GM21723 (cell line): ENCODE measurements around the gene DOK6.
A peak's percentile ranks its signal among the peaks of the same experiment; 100 is the strongest.
"Not testable (repeated sequence)": the region's sequence is repeated elsewhere in the genome, so short reads cannot be mapped to it uniquely, and the experiment has no call there.

ENCODE experiments used
- ATAC-seq: cut with Tn5 transposase; IDR thresholded peaks from one replicate; pipeline ENCODE4 v1.9.1; 2021; ENCODE audit warnings: mild to moderate bottlenecking, moderate library complexity; ENCODE audit not compliant: unreplicated experiment

DOK6 gene

GRCh38 chr18:69786427-69786826, 385.7 kb downstream of the DOK6 start:
- ATAC-seq: no peak

GRCh38 chr18:69787825-69788547, 387.3 kb downstream of the DOK6 start:
- ATAC-seq: no peak

DNA sequence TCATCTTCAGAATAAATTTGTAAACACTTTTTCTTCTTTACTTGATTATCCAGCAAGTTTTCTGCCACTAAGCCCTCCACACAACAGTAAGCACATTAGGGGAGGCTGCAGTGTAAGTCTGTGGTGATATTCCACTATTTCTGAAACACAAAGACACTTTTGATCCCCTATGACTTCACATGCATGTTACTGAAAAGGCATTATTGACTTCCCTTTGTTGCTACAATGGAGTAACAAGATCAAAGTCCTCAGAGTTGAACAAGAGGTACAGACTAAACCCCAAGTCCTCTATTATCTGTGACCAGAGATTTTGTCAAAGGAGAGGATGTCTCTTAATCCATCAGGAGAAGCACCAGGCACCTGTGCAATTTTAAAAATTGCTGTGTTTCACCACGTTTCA, 389.1 kb downstream of the DOK6 start:
- no peak for ATAC-seq

- ATAC-seq: no peak
Observed at GRCh38 chr18:69790649-69791048, 390.0 kb downstream of the DOK6 start.

- no peak for ATAC-seq
Observed at GRCh38 chr18:69795791-69796190, 395.1 kb downstream of the DOK6 start.

- ATAC-seq: no peak
Observed at GRCh38 chr18:69804776-69805501, 404.3 kb downstream of the DOK6 start.

DNA sequence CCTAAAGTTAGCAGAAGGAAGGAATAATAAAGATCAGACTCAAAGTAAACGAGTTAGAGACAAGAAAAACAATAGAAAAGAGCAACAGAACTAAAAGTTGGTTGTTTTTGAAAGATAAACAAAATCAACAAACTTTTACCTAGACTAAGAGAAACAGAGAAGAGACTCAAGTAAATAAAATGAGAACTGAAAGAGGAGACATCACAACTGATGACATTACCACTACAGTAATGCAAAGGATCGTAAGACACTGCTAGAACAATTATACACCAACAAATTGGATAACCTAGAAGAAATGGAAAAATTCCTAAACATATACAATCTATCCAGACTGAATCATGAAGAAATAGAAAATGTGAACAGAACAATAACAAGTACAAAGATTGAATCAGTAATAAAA, 407.7 kb downstream of the DOK6 start:
- peak; percentile 47 for ATAC-seq

GRCh38 chr18:69813559-69813958, 412.9 kb downstream of the DOK6 start:
- no peak for ATAC-seq

- ATAC-seq: no peak
Observed at GRCh38 chr18:69814861-69815385, 414.2 kb downstream of the DOK6 start.

GRCh38 chr18:69817335-69817940, 416.8 kb downstream of the DOK6 start:
- no peak for ATAC-seq

DNA sequence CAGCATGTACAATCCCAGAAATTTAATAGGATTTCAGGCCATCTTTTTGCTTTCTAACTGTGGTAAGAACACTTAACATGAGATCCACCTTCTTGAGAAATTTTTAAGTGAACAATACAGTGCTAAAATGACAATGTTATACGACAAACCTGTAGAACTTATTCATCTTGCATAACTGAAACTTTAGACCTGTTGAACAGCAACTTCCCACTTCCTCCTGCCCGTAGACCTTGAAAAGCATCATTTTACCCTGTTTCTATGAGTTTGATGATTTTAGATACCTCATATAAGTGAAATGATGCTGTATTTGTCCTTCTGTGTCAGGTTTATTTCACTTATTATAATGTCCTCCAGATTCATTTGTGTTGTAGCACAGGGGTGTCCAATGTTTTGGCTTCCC, 418.8 kb downstream of the DOK6 start:
- ATAC-seq: no peak

DNA sequence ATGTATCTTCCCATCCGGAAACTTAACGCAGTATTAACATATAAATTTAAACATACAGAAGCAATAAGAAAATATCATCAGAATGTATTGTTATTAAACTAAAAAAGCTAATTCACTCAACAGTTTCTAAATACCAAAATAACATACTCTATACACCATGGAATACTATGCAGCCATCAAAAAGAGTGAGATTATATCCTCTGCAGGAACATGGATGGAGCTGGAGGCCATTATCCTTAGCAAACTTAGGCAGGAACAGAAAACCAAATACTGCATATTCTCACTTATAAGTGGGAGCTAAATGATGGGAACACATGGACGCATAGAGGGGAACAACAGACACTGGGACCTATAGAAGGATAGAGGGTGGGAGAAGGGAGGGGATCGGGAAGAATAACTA, 419.9 kb downstream of the DOK6 start:
- no peak for ATAC-seq

GRCh38 chr18:69830189-69830588, 429.5 kb downstream of the DOK6 start:
- no peak for ATAC-seq

GRCh38 chr18:69834980-69835379, 434.3 kb downstream of the DOK6 start:
- not testable (repeated sequence) for ATAC-seq

DNA sequence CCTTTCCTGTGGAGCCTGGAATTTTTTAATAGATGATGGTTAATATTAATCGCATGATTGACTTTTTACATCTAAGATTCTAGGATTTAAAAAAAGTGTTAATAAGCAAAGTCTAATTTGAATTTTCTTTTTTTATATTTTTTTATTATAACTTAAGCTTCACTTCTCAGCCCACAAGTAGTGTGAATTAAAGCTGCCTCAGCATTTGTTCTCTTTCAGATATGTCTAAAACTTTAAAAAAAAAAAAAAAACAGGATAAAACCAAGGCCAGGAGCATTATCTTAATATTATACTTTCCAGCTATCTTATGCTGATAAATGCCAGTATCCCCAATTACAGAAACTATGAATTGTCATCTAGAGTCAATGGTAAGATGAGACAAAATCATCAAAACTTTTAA, 437.3 kb downstream of the DOK6 start:
- no peak for ATAC-seq

DNA sequence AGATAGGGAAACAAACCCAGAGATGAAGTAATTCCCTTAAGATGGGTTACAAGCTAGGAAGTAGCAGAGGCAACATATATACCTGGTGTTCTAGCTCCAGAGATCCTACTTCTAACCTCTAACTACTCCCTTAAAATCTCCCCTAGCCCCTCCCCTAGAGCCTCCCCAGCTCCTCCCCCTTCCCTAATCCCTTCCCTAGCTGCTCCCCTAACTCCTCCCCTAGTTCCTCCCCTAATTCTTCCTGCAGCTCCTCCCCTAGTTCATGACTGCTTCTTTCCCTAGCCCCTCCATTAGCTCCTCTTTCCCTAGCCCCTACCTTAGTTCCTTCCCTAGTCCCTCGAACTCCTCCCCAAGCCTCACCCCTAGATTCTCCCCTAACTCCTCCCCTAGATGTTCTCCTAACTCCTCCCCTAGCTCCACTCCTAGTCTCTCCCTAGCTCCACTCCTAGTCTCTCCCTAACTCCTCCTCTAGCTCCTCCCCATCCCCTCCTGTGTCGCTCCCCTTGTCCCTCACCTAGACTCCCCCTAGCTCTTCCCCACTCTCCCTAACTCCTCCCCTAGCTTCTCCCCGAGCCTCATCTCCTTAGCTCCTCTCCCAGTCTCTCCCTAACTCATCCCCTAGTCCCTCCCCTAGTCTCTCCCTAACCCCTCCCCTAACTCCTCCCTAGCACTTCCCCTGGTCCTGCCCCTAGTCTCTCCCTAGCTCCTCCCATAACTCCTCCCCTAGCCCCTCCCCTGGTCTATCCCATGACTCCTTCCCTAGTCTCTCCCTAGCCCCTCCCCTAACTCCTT, 438.1 kb downstream of the DOK6 start:
- no peak for ATAC-seq

DNA sequence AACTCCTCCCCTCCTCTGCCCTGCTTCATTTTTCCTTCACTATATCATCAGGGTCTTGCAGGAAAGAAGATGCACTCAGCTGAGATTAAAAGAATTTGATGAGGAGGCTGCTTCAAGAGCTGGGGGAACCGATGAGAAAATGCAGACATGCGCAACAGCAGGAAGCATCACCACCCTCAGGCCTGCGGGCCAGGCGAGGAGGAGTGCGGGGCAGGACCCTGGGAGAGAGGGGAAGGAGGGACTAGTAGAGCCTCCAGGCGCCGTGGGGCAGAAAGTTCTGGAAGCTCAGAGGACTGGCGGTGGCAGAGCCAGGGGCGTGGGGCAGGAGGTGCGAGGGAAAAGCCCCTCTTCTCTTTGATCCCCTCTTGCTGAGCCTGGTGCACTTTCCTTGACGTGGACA, 438.8 kb downstream of the DOK6 start:
- no peak for ATAC-seq

GRCh38 chr18:69840001-69840400, 439.3 kb downstream of the DOK6 start:
- ATAC-seq: no peak

- no peak for ATAC-seq
Observed at GRCh38 chr18:69840445-69840844, 439.8 kb downstream of the DOK6 start.

- ATAC-seq: no peak
Observed at GRCh38 chr18:69841117-69841516, 440.4 kb downstream of the DOK6 start.

DNA sequence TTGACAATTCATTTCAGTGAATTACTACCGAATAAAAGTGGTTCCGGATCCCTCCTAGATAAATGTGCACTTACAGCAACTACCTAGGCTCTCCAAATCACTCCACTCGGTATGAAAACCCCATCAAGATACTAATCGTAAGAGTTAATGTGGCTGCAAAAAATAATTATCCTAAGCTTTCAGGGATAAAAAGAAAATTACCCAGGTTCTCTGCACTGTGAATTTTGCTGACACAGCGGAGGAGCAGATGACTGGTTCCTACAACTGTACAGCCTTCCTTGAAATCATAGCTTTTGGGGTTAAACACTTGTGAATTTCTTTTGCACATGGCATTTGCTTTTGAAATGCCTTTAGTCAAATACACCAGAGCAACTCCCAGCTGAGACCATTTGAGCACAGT, 442.3 kb downstream of the DOK6 start:
- no peak for ATAC-seq
